Stimulated activated CD4-positive, alpha-beta T cell treated with anti-CD3 and anti-CD28 coated beads, TNF-alpha, amount 100 ng/mL, for 24 hours (primary cell): ENCODE measurements around the gene ESYT2.

ENCODE experiments used
- DNase-seq, 3 experiments: peaks; one replicate each; pipeline ENCODE4 v3.0.0-alpha.2; 2020; ENCODE audit warnings: low read depth in 3 of 3

ESYT2 gene

DNA sequence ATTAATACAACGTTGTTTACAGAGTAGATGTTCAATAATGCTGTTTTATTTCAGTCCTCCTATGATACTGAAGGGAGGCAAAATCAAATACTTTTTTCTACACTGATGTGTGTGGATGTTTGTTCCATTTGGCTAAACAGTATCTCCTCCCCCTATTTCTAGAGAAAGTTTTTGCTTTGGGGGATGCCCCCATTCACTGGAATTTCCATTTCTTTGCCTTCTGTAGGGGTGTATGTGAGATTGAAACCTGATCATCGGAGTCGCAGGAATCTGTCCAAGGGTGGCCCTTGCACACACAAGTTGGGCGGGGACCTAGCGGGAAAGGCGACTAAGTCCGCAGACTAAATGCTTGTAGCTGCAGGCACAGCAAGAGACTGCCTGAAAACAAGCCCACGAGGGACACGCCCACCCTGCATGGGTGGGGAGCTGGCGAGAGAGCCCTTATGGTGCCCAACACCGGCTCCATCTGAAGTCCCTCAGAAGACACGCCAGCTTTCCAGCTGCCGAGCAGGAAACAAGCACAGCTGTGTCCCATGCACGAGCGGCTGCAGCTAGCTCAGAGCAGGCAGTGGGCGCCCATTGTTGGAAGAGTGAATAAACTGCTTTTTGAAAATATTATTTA is 58.0 kb downstream of the ESYT2 start:
- no peak for DNase-seq

DNA sequence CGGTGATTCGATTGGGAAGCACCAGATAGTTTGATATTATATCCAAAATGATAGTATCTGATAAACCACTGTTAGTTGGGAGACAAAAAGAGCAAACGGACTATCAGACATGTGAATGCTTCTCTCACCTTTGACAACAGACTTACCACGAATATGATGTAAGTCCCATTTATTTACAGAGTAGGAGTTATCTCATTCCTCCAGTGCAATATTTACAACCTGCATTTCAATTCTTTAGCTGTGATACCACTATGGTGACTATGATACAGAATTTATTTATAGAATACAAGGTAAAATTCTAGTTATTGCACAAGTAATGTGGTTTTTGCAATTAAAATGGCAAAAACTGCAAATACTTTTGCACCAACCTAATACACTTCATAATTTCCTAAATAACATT is 61.6 kb downstream of the ESYT2 start:
- no peak for DNase-seq

DNA sequence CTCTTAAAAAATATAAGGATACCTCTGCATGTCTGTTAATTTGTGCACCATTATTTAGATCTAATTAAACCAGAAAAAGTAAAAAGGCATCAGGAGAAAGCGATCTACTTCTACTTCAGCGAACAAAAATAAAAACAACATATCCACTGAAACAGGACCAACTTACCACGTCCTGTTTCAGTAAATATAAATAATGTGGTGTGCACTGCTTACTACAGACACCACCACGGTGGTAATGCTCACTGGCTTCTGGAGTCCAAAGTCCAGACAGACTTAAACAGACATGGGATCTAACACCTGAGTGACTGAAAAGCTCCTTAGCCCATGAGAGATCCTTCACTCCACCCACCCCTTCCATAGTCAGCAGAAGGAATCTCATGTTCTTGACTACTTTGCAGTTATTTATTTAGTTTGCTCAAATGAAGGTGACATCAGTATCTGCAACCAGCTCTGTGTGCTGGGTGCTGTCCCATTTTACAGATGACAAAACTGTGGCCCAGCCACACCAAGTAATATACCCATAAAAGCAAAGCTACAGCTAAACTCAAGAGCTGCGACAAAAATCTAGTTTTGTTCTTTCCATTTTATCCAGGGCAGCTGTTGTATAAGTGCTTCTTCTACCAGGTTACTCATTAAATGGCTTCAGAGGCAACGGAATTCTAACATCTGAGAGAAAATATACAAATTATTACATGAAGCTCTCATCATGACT is 62.6 kb downstream of the ESYT2 start:
- no peak for DNase-seq

DNA sequence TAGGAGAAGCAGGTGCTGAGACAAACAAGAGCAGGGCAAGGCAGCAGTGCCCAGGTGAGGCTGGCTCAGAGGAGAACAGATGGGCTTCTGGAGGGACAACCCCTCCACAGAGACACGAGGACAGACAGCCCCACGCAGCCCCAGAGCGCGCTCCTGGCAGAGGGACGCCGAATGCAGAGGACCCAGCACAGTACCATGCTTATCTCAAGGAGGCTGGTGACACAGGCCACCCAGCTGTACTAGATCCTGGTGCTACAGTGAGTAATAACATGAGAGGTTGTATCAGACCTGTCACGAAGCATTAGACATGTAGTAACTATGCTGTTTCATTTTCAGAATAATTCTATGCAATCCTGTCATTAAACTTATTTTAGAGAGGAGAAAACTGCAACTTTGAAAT is 64.3 kb downstream of the ESYT2 start:
- DNase-seq = no peak

DNA sequence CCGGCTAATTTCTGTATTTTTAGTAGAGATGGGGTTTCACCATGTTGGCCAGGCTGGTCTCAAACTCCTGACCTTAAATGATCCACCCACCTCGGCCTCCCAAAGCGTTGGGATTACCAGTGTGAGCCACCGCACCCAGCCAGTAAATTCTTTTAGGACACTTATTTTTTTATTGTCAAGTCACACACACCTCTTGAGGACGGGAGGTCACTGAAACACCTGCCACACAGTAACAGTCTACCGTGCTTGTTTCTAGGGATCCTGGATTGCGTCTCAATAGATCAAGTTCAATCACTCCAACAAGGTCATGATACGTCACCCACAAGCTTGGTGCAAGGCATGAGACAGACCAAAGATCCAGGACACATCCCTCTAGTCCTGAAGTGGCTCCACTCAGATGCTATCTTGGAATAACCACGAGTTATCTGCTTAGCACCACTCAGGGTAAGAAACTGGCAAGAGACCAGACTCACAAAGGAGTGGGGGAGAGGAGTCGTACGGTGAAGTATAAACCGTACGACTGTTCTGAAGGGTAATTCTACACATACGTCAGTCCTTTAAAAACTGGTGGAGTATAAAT is 65.8 kb downstream of the ESYT2 start:
- DNase-seq = no peak

DNA sequence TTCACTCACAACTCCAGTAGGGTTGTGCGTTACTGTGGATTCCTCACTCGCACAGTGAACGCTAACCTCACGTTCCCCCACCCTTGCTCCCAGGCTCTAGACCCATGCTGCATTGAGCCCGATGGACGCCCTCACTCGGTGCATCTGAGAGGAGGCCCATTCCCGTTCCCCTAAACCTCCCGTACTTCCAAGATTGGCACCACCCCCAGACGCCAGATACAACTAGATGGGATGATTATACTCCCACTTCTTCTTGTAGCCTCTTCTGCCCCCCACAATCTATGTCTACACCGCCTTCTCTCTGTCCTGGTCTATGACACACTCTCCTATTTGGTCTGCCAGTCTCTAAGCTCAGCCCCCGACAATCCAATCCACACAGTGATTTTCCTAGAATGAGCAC is 67.4 kb downstream of the ESYT2 start:
- no peak for DNase-seq

DNA sequence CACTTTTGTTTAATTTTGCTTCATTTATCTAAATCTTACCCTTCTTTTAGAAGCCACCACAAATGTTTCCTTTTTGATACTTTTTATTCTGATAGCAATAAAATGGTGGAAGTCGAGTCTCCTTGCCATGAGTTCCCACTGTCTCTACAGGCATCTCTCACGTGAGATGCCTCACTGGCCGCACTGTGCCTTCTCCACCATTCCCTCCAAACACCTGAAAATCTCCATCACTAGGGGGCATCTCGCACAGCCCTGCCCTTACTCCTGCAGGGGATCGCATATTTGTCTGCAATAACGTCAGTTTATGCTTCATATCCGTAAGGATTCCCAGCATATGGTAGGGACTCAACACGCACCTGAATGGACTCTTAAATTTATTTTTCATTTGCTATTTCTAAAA is 68.4 kb downstream of the ESYT2 start:
- DNase-seq = no peak

DNA sequence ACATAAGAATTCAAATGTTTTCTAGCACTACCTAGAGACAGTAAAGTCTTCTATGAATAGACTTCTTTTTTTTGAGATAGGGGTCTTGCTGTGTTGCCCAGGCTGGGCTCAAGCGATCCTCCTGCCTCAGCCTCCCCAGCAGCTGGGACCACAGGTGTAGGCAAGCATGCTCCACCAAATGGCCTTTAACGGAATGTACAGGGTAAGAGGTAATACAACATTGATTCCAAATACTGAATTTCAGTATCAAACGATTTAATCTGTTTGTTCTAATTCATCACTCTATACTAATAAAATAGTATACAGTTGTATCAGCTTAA is 68.9 kb downstream of the ESYT2 start:
- no peak for DNase-seq

DNA sequence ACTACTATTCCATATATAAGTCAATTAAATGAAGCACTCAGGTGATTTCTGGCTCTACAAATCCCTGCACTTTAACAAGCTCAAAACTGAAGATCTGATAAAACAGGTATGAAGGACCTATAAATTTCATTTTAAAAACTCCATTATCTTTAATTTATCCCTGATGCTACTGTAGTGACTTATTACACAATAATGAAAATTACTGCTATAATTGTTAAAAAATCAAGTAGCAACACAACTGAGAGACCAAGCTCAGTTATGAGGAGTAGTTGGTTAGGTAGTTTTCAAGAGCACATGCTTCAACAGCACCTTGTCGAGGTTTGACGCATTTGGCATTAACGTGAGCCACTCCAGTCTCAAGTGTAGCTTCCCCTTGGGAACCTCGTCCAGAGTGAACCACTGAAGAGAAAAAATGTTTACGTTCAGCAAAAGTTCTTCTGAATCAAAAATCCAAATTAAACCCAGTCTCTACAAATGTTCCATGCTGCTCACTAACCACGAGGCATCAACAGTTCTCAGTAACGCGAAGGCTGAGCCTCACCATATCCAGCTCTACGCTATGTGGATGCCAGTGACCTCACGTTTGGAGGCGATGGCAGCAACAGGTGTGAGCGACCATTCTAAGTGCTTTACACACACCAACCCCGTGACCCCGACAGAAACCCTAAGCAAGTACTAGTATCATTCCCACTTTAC is 69.4 kb downstream of the ESYT2 start:
- no peak for DNase-seq

DNA sequence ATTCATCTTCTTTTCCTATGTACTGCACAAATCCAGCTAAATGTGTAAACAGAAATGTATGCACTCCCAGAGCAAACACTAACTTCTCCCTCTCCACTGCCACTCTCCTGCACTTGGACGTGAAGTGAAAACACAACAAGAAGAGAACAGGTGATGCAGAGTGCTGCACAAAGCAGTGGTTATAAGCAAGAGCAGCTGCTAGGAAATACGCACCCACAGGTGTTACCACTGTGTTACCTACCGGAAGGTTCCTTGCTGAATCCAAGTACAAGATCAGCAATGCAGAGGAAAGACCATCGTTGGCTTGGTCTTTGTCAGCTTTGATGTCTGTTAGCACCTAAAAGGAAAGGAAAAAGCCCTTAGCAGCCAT is 70.1 kb downstream of the ESYT2 start:
- DNase-seq = no peak

DNA sequence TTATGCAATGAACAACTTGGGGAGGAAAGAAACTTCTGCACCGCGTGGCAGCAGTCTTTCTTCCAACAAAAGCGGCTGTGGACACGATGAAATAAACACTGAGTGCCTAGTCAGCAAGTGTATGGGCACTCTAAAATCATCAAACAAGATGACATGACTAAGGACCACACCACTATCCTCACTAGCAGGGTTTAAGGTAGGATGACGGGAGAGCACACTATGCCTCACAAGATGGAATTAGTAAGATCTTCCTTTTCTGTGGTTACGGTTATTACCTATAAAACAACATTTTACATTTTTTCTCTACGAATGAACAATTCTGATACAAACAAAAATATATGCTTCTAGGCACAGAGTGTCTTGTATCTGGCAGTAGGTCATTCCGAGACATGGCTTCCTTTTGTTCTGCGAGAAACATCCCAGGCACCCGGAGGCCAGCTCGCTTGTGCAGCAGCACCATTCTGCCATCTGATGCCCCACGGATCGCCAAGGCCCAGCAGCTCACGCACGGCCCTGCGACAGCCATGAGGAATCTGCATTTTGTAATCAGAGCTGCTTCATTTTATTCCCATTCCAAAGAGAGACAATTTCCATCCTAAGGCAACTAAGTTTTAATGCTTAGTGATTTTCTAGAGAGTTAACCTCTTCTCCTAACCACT is 70.6 kb downstream of the ESYT2 start:
- no peak for DNase-seq

DNA sequence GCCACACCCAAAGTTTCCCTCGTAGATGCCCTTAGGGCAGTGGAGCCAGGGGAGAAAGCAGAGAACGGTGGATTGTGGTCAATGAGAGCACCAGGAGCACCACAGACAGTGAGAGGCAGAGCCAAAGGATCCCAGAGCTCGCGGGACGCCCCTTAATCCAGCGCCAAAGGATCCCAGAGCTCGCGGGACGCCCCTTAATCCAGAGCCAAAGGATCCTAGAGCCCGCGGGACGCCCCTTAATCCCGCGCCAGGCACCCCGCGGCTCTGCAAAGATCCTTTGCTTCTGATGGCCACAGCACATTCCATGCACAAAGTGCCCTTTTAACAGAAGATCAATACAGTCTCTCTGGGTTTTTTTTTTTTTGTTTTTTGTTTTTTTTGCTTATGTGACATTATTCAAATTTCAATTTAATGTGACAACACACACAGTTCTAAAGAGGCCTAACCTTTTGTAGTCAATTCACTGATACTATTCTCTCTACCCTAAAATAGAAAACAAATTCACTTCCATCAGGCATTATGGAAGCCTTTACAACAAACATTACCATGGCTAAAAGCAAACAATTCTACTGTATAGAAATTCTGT is 71.8 kb downstream of the ESYT2 start:
- no peak for DNase-seq

DNA sequence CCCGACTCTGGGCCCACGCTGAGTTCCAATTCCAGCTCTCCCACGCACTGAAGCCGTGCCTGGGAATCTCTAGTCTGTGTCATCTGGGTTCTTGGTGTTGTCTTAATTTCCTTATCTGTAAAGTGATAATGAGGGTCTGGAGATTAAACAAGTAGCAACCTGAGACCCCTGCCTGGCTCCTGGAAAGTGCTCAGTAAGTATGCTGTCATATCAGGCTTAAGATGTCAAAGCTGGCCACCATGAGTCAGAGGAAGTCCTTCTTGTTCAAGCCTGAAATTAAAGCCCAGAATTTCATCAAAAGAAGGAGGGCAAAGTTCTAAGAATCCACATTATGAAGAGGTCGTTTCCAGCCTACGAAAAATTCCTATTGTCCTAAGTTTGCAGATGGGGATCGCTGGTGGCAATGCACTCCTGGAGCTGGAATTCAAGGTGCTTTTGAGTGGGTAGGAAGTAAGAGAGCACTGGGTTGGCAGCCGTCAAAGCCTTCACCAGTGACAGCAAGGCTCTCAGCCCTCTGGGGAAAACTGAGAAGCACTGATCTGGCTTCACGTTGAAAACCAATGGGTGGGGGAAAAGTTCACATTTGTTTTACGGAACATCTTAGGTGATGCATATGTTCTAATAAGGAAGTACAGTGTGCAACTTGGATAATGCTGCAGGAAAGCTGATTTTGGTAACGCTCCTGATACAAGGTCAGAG is 74.4 kb downstream of the ESYT2 start:
- no peak for DNase-seq

DNA sequence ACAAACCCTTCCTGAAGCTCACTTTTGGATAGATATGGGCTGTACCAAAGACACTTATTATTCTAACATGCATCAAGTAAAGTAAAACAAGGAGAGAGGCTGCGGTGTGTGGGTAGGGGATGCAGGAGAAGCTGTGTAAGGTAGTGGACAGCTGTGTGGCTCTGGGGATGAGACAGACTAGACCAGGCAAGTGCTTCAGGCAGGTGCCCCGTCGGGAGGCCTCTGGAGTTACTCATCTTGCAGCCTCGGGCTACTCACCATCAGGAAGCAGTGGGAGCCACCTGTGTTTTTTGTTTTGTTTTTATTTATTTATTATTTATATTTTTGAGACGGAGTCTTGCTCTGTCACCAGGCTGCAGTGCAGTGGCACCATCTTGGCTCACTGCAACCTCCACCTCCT is 75.4 kb downstream of the ESYT2 start:
- DNase-seq = no peak

DNA sequence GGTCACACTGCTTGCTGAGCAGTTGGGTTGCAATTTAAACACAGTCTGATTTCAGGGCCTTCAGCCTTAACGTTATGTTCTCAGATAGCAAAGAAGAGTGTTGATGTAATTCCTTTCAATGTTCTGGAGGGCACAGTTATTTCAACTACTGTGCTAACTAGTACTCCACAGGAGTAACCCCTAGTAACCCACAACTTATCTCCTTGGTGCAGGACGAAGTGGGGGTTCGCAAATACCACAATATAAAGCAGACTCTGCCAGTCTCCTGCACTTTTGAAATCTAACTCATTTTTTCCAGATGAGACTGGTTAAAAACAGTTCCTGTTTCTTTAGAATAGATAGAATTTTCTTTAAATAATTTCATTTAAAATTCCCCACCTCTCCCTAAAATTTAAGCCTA is 77.6 kb downstream of the ESYT2 start:
- DNase-seq = no peak

DNA sequence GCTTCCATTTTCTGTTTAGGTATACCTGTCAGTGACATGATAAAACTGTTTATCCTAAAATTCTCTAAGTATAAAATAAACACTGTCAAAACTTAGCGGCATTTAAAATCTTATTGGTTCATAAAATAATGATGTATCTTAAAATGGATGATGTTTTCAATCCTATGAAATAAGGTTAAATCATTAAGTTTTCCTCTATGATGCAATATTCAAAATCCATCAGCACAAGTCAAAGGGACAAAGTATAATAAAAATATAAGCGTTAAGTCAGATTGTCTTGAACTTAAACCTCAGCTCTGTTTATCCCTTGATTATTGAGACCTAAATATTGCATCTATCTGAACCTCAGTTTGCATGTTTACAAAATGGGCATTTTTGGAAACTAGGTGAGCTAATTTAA is 78.1 kb downstream of the ESYT2 start:
- DNase-seq = no peak

DNA sequence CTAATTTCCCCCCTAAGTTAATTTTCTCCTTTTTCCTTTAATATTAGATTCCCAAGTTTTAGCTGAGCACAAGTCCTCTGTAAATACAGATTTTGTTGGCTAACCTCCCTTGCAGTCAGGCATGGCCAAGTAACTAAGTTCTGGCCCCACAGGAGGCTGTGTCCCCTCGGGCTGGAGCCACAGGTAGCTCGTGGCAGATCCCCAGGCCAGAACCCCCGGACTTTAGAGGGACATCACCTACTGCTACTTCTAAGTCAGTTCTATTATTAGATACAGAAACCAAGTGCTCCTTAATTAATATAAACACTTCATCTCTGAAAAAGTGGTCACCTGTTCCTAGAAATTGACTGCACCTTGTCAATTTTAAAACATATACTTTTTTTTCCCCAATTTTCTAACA is 78.6 kb downstream of the ESYT2 start:
- no peak for DNase-seq

DNA sequence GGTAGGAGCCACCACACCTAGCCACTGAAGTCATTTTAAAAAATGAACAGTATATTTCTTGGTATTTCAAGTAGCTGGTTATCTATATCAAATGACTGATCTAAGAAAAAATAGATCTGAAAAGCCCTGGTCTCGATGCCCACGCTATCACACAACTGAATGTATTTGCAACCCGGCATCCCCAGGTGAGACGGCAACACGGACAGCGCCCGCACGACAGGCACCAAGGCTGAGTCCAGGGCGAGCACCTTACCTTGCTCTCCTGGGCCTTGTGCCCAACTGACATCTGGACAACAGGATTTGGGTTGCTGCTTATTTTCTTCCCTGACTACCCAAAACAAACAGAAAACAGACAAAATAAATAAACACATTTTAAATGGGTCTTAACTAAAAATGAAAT is 79.9 kb downstream of the ESYT2 start:
- no peak for DNase-seq

DNA sequence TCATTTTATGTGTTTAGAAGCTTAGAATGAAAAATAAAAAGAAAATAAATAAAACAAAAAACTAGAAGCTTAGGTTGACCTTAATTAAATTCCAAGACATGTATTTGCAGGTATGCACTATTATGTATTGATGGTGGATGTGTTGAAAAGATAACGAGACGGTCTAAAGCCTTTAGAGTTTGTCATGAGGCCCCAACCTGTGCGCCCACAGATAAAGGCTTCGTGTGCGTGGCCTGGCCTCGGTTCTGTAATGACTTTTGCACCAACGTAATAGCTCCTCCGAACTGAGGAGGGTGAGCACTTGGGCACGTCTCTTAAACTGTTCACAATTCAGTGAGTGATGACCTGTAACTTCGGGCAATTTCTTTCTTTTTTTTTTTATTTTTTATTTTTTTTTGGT is 81.0 kb downstream of the ESYT2 start:
- DNase-seq = no peak

DNA sequence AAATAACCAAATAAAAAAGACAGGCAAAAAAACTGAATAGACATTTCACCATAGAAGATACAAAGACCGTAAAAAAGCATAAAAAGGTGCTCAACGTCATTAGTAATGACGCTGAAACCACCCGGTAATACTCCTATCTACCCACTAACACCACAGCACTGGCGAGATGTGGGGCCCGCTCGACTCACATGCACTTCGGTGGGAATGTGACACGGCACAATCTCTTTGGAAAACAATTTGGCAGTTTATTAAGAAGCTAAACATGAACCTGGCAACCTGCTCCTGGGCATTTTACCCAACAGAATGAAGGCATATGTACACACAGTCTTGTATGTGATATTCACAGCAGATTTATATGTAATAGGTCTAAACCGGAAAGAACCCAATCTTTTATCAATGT is 81.9 kb downstream of the ESYT2 start:
- no peak for DNase-seq

DNA sequence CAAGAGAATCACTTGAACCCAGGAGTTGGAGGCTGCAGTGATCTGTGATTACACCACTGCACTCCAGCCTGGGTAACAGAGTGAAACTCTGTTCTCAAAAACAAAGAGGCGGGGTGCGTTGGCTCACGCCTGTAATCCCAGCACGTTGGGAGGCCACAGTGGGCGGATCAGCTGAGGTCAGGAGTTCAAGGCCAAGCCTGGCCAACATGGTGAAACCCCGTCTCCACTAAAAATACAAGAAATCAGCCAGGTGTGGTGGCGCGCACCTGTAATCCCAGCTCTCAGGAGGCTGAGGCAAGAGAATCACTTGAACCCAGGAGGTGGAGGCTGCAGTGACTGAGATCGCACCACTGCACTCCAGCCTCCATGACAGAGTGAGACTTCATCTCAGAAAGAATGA is 82.4 kb downstream of the ESYT2 start:
- DNase-seq = no peak
